ENCODE measurements around the gene CCNY.

GRCh38 chr10:35554461-35555056 lies 218.2 kb downstream of the CCNY start:
- no peak for TF ChIP-seq POLR2AphosphoS5 (IDR thresholded peaks at IDR 0.05; ENCODE audit: borderline replicate concordance, low read depth, low read length)
- no peak for TF ChIP-seq EZH2 (IDR thresholded peaks at IDR 0.05)
